GM13977 (cell line): Measurements from ENCODE around the gene CD300A.

ENCODE experiments used
- DNase-seq: peaks from one replicate; pipeline ENCODE4 v3.0.0; 2012; ENCODE audit warnings: low spot score
- CTCF ChIP-seq: IDR thresholded peaks from 2 replicates; pipeline ENCODE4 v1.5.1; 2012; ENCODE audit warnings: mild to moderate bottlenecking, control low read depth; ENCODE audit not compliant: insufficient read depth; ENCODE audit errors: extremely low read depth, missing control alignments
- in situ Hi-C: fragments of 300-500 bp; cut with MboI; formaldehyde crosslinking; loops from one replicate; pipeline ENCODE4 v1.12.0; 2022; ENCODE audit warnings: low sequenced_read_pairs, low pct_unique_long_range_greater_than_20kb, mixed read lengths, inconsistent platforms; ENCODE audit not compliant: unreplicated experiment

CD300A gene

GRCh38 chr17:74527756-74528155 lies 61.3 kb downstream of the CD300A start:
- DNase-seq = no peak
- no peak for TF ChIP-seq CTCF
- in situ Hi-C loops = no loop called here

DNA sequence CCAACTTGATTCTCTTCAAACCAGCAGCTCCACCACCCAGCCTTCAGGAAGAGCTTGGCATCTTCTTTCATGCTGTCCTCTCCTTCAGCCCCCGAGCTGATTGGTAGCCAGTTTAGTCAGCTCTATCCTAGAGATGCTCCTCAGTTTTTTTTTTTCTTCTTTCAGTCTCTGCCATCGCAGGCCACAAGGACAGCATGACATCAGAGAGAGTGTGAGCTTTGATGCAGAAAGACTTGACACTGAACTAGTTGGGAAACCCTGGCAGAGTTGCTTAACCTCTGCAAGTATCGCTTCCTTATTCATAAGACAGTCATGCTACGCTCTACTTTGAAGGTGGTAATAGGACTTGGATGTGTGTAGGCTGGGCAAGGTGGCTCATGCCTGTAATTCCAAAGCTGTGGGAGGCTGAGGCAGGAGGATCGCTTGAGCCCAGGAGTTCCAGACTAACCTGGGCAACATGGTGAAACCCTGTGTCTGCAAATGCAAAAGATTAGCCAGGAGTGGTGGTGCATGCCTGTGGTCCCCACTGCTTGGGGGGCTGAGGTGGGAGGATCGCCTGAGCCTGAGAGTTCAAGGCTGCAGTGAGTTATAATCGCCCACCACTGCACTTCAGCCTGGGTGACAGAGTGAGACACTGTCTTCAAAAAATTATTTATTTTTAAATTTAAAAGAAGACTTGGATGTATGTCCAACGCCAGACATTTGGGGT lies 62.2 kb downstream of the CD300A start:
- DNase-seq = peak; percentile 66
- no peak for TF ChIP-seq CTCF
- in situ Hi-C loops = no loop called here

GRCh38 chr17:74529243-74529642 lies 62.8 kb downstream of the CD300A start:
- peak; percentile 0 for DNase-seq
- in situ Hi-C loops = no loop called here
- TF ChIP-seq CTCF = no peak

DNA sequence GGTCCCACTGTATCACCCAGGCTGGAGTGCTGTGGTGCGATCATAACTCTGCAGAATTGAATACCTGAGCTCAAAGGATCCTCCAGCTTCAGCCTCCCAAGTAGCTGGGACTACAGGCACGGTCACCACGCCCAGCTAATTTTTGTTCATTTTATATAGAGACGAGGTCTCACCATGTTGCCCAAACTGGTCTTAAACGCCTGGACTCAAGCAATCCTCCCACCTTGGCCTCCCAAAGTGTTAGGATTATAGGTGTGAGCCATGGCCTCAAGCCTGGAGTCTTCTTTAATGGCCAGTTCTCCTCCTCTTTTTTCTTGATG lies 64.4 kb downstream of the CD300A start:
- in situ Hi-C loops = no loop called here
- no peak for TF ChIP-seq CTCF
- DNase-seq = no peak

- in situ Hi-C loops = no loop called here
- TF ChIP-seq CTCF = no peak
- no peak for DNase-seq
Measured at GRCh38 chr17:74531231-74531761, 64.9 kb downstream of the CD300A start, which contains the start of gene CD300LB. Gene CD300LB, minus strand, starts transcription at chr17:74531475. Its CDS starts 125 bp downstream, at chr17:74531350.

- DNase-seq = no peak
- no peak for TF ChIP-seq CTCF
- in situ Hi-C loops = no loop called here
Measured at GRCh38 chr17:74532115-74532514, 65.7 kb downstream of the CD300A start.
